ENCODE measurements around the gene HMGXB4.

Gene HMGXB4

DNA sequence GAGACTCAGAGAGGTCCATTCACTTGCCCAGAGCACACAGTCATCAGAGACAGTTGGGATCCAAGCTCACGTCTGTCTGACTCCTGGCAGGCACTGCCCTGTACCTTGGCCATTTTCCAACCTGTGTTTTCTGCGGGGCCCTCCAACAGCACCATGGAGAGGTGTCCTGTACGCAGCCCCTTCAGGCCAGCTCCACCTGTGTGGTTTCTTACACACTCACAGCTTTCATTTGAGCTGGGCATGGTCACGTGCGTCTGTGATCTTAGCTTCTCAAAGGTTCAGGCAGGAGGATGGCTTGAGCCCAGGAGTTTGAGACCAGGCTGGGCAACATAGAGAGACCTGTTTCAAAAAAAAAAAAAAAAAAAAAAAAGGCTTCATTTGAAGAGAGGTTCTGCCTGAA is 66.8 kb downstream of the HMGXB4 start:
- Histone ChIP-seq H3K4me1 (ENCODE audit: control insufficient read depth in 5 of 5, insufficient read depth in 5 of 5, low read length in 5 of 5) (no peaks in the 10 kb centered on the region), H3K9me3 (ENCODE audit: control insufficient read depth in 5 of 5, low read length in 5 of 5) (no peaks in the 10 kb centered on the region), H3K36me3 (ENCODE audit: control insufficient read depth in 5 of 5, insufficient read depth in 5 of 5, low read length in 5 of 5) (peaks cover 14 to 94% (median 88%) of the 10 kb centered on the region in 5 donors), H3K27me3 (ENCODE audit: control insufficient read depth in 5 of 5, insufficient read depth in 4 of 5, low read length in 5 of 5) (no peaks in the 10 kb centered on the region), H3K9ac (ENCODE audit: low read length in 5 of 5) (no peak overlapping the region), H3K4me3 (ENCODE audit: low read depth in 1 of 5, low read length in 5 of 5) (no peak overlapping the region), H3K27ac (ENCODE audit: low read depth, low read length) (no peak overlapping the region)

DNA sequence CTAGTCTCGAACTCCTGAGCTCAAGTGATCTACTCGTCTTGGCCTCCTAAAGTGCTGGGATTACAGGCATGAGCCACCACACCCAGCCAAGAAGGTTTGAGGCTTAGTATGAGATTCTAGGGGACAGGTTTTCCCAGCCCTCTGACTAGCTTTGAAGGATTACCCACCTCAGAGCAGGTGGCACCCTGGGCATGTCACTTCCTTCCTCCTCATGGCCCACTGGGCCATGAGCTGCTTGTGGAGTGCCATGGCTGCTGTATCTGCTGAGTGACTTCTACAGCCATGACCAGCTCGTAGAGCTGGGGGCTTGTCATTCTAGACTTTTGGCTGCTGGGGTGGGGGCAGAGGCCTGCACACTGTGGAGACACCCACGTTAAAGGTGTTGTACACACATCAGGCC is 67.5 kb downstream of the HMGXB4 start:
- Histone ChIP-seq H3K27me3 (ENCODE audit: control insufficient read depth in 5 of 5, insufficient read depth in 4 of 5, low read length in 5 of 5) (no peaks in the 10 kb centered on the region), H3K9me3 (ENCODE audit: control insufficient read depth in 5 of 5, low read length in 5 of 5) (no peaks in the 10 kb centered on the region), H3K36me3 (ENCODE audit: control insufficient read depth in 5 of 5, insufficient read depth in 5 of 5, low read length in 5 of 5) (peaks cover 14 to 87% (median 82%) of the 10 kb centered on the region in 5 donors), H3K27ac (ENCODE audit: low read depth, low read length) (no peak overlapping the region), H3K4me1 (ENCODE audit: control insufficient read depth in 5 of 5, insufficient read depth in 5 of 5, low read length in 5 of 5) (peaks cover 0 to 4% (median 3%) of the 10 kb centered on the region in 5 donors), H3K9ac (ENCODE audit: low read length in 5 of 5) (no peak overlapping the region), H3K4me3 (ENCODE audit: low read depth in 1 of 5, low read length in 5 of 5) (no peak overlapping the region)

DNA sequence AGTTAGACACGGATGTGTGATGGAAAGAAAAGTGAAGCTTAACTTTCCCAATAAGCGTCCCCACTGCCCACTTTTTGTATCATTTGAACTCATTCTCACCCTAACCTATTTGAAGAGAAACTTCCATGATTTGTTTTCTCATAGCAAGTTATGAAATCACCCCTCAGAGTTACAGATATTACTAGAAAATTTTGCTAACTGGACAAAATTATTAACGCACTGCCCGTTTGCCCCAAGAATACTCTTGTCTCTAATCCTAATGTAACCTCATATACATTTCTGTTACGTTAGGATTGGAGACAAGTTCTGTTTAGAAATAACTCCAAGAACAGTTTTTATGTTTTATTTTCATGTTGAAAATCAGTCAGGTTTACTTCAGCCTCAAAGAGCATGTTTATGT is 67.9 kb downstream of the HMGXB4 start:
- Histone ChIP-seq H3K27me3 (ENCODE audit: control insufficient read depth in 5 of 5, insufficient read depth in 4 of 5, low read length in 5 of 5) (no peaks in the 10 kb centered on the region), H3K4me3 (ENCODE audit: low read depth in 1 of 5, low read length in 5 of 5) (no peak overlapping the region), H3K9me3 (ENCODE audit: control insufficient read depth in 5 of 5, low read length in 5 of 5) (no peaks in the 10 kb centered on the region), H3K36me3 (ENCODE audit: control insufficient read depth in 5 of 5, insufficient read depth in 5 of 5, low read length in 5 of 5) (peaks cover 14 to 84% (median 77%) of the 10 kb centered on the region in 5 donors), H3K9ac (ENCODE audit: low read length in 5 of 5) (no peak overlapping the region), H3K27ac (ENCODE audit: low read depth, low read length) (no peak overlapping the region), H3K4me1 (ENCODE audit: control insufficient read depth in 5 of 5, insufficient read depth in 5 of 5, low read length in 5 of 5) (peaks cover 0 to 7% (median 7%) of the 10 kb centered on the region in 5 donors)

DNA sequence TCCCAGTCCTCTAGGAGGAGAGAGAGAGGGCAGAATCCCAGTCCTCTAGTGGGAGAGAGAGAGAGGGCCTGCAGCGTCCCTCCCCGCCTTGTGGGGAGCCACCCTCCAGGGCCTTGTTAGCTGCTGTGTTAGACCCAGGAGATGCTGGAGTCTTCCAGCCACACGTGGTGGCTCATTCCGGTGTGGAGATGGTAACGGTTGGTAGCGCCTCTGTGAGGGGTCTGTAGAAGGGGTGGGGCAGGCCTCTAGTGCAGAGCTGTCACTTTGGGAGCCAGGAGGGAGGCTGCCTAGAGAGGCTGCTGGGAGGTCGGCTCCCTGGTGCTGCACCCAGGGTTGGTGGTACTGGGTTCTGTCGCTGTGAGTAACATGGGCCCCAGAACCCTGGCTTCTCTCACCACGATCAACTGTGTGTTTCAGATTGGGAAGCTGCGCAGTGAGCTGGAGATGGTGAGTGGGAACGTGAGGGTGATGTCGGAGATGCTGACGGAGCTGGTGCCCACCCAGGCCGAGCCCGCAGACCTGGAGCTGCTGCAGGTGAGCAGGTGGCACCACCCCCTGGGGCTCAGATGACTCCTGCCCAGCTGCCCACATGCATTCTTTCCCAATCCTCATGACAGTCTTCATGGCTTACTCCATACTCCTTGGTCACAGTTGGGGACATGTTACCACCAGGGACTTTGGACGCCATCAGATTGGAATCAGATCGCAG is 69.7 kb downstream of the HMGXB4 start:
- Histone ChIP-seq H3K27ac (ENCODE audit: low read depth, low read length) (no peak overlapping the region), H3K36me3 (ENCODE audit: control insufficient read depth in 5 of 5, insufficient read depth in 5 of 5, low read length in 5 of 5) (peaks cover 14 to 86% (median 79%) of the 10 kb centered on the region in 5 donors), H3K9me3 (ENCODE audit: control insufficient read depth in 5 of 5, low read length in 5 of 5) (no peaks in the 10 kb centered on the region), H3K4me1 (ENCODE audit: control insufficient read depth in 5 of 5, insufficient read depth in 5 of 5, low read length in 5 of 5) (peaks cover 0 to 15% (median 12%) of the 10 kb centered on the region in 5 donors), H3K4me3 (ENCODE audit: low read depth in 1 of 5, low read length in 5 of 5) (no peak overlapping the region), H3K9ac (ENCODE audit: low read length in 5 of 5) (no peak overlapping the region), H3K27me3 (ENCODE audit: control insufficient read depth in 5 of 5, insufficient read depth in 4 of 5, low read length in 5 of 5) (no peaks in the 10 kb centered on the region)

DNA sequence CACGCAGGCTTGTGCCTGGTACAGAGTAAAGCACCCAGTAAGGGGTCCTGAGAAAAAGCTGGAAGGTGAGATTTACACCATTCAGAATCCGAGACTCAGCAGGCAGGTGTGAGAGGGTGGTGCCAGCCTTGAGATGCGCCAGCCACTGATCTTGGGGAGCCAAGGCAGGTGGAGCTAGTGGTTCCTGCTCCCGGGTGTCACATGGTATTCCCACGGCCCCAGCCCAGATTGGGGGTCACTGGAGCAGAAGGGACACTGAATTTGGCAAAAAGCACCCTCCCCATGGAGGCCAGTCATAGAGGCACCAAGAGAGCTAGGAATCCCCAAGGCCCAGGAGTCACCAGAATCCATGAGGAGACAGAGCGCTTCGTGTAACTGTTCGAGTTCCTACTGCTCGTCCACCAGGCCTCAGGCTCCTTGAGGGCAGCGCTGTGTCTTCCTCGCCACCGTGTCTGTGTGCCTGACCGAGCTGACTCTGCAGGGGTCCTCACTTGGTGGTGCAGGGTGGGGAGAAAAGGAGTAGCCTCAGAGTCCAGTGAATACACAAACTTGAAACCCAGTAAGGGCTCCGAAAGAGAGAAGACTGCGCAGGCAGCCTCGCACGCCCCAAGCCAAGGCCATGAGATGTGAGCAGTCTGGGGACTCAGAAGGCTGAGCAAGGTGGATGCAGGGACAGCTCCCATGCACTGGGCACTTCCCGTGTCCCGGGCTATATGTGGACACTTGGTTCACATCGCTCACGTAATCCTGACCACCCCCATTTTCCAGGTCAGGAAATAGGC is 70.6 kb downstream of the HMGXB4 start:
- Histone ChIP-seq H3K4me3 (ENCODE audit: low read depth in 1 of 5, low read length in 5 of 5) (no peak overlapping the region), H3K27ac (ENCODE audit: low read depth, low read length) (no peak overlapping the region)

DNA sequence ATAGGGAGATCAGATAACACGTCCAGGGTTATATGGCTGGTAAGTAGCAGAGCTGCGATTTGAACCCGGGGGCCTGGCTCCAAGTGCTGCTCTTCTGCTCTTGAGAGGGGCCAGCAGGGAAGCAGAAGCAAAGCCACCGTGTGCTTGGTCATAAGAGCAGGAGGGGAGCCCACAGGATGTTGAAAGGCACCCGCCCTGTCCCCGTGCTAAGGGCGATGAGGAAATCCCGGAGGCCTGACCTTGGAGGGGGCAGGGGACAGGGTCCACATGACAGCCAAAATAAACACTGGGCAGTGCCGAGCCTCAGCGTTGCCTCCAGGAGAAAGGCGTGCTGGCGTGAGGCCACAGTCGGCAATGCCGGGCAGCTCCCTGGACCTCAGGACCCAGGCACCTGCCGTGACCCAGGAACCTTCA is 71.2 kb downstream of the HMGXB4 start:
- Histone ChIP-seq H3K4me1 (ENCODE audit: control insufficient read depth in 5 of 5, insufficient read depth in 5 of 5, low read length in 5 of 5) (peaks cover 0 to 15% (median 12%) of the 10 kb centered on the region in 5 donors), H3K27me3 (ENCODE audit: control insufficient read depth in 5 of 5, insufficient read depth in 4 of 5, low read length in 5 of 5) (no peaks in the 10 kb centered on the region), H3K9me3 (ENCODE audit: control insufficient read depth in 5 of 5, low read length in 5 of 5) (no peaks in the 10 kb centered on the region), H3K27ac (ENCODE audit: low read depth, low read length) (no peak overlapping the region), H3K4me3 (ENCODE audit: low read depth in 1 of 5, low read length in 5 of 5) (no peak overlapping the region), H3K36me3 (ENCODE audit: control insufficient read depth in 5 of 5, insufficient read depth in 5 of 5, low read length in 5 of 5) (peaks cover 17 to 86% (median 79%) of the 10 kb centered on the region in 5 donors), H3K9ac (ENCODE audit: low read length in 5 of 5) (no peak overlapping the region)

More for the DNA sequence above, 70.6 kb downstream of the HMGXB4 start:
- Histone ChIP-seq H3K27me3 (ENCODE audit: control insufficient read depth in 5 of 5, insufficient read depth in 4 of 5, low read length in 5 of 5) (no peaks in the 10 kb centered on the region), H3K9ac (ENCODE audit: low read length in 5 of 5) (no peak overlapping the region), H3K4me1 (ENCODE audit: control insufficient read depth in 5 of 5, insufficient read depth in 5 of 5, low read length in 5 of 5) (peaks cover 0 to 15% (median 12%) of the 10 kb centered on the region in 5 donors), H3K9me3 (ENCODE audit: control insufficient read depth in 5 of 5, low read length in 5 of 5) (no peaks in the 10 kb centered on the region), H3K36me3 (ENCODE audit: control insufficient read depth in 5 of 5, insufficient read depth in 5 of 5, low read length in 5 of 5) (peaks cover 17 to 86% (median 79%) of the 10 kb centered on the region in 5 donors)

DNA sequence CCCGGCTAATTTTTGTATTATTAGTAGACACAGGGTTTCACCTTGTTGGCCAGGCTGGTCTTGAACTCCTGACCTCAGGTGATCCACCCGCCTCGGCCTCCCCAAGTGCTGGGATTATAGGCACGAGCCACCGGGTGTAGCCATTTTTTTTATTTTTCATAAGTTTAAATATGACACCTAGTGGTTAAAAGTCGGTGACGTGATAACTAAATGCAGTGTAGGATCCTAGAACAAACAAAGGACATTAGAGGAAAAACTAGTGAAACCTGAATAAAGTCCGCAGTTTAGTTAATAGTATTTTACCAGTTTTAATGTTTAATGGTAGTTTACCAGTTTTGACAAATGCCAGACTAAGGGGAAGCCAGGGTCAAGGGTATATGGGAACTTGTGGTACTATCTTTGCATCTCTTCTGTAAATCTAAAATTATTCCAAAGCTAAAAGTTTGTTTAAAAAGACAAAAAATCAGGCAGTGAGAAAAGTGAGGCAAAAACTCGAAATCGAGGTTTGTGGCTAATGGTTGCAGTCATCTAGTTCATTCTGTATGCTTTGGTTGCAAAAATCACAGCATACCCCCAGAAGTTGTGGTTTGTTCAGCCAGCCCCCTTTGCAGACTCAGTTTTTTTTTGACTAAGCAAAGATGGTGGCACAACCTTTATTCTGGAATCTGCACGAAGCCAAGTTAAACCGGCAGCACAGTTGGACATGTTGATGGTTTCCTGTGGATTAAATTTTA is 72.0 kb downstream of the HMGXB4 start:
- peaks cover 17 to 86% (median 79%) of the 10 kb centered on the region in 5 donors for H3K36me3 ChIP-seq (ENCODE audit: control insufficient read depth in 5 of 5, insufficient read depth in 5 of 5, low read length in 5 of 5)
- H3K4me3 ChIP-seq (ENCODE audit: low read depth in 1 of 5, low read length in 5 of 5), result no peak overlapping the region
- no peaks in the 10 kb centered on the region for H3K27me3 ChIP-seq (ENCODE audit: control insufficient read depth in 5 of 5, insufficient read depth in 4 of 5, low read length in 5 of 5)
- H3K9me3 ChIP-seq (ENCODE audit: control insufficient read depth in 5 of 5, low read length in 5 of 5), result no peaks in the 10 kb centered on the region
- no peak overlapping the region for H3K9ac ChIP-seq (ENCODE audit: low read length in 5 of 5)
- H3K27ac ChIP-seq (ENCODE audit: low read depth, low read length), result no peak overlapping the region
- H3K4me1 ChIP-seq (ENCODE audit: control insufficient read depth in 5 of 5, insufficient read depth in 5 of 5, low read length in 5 of 5), result peaks cover 0 to 17% (median 12%) of the 10 kb centered on the region in 5 donors

DNA sequence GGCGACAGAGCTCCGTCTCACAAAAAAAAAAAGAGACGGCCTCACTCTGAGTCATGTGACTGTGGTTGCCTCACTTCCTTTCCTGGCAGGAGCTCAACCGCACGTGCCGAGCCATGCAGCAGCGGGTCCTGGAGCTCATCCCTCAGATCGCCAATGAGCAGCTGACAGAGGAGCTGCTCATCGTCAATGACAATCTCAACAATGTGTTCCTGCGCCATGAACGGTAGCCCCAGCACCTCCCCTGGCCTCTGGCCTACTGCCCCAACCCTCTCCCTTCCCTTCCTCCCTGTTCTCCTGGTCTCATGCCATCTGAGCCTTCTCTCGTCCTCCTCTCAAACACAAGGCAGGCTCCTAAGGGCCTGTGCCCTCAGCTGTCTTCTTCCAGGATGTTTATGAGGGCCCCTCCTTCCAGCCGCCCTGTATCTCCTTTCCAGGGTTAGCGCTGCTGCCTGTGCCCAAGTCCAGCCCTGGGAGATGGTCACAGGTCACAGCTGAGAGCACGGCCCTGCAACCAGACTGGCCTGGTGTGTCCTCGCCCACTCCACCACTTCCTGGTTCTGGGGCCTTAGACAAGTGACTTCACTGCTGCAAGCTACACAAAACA is 73.1 kb downstream of the HMGXB4 start:
- Histone ChIP-seq H3K27ac (ENCODE audit: low read depth, low read length) (peak overlapping the region; percentile 70), H3K9ac (ENCODE audit: low read length in 5 of 5) (peak overlapping the region in 1 of 5 donors; percentile 12), H3K4me3 (ENCODE audit: low read depth in 1 of 5, low read length in 5 of 5) (peak overlapping the region in 1 of 5 donors; percentile 4), H3K36me3 (ENCODE audit: control insufficient read depth in 5 of 5, insufficient read depth in 5 of 5, low read length in 5 of 5) (peaks cover 13 to 86% (median 80%) of the 10 kb centered on the region in 5 donors), H3K27me3 (ENCODE audit: control insufficient read depth in 5 of 5, insufficient read depth in 4 of 5, low read length in 5 of 5) (no peaks in the 10 kb centered on the region), H3K4me1 (ENCODE audit: control insufficient read depth in 5 of 5, insufficient read depth in 5 of 5, low read length in 5 of 5) (peaks cover 0 to 23% (median 12%) of the 10 kb centered on the region in 5 donors), H3K9me3 (ENCODE audit: control insufficient read depth in 5 of 5, low read length in 5 of 5) (no peaks in the 10 kb centered on the region)

DNA sequence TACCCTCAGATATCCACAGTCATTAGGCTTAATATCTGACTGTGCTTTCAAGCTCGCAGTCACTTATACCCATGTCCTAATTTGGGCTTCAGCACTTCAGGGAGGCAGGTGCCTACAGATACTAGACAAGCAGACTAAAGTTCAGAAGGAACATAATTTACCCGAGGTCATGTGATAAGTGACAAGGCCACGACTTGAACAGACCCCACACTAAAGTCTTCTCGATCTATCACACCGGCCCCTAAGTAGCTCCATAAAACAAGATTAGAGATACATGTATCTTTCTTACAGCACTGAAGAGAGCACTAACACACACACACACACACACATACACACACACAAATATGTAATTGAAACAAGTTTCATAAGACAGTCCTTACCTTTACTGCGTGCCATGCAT is 75.0 kb downstream of the HMGXB4 start:
- H3K27me3 ChIP-seq (ENCODE audit: control insufficient read depth in 5 of 5, insufficient read depth in 4 of 5, low read length in 5 of 5), result no peaks in the 10 kb centered on the region
- no peak overlapping the region for H3K9ac ChIP-seq (ENCODE audit: low read length in 5 of 5)
- H3K9me3 ChIP-seq (ENCODE audit: control insufficient read depth in 5 of 5, low read length in 5 of 5), result no peaks in the 10 kb centered on the region
- H3K36me3 ChIP-seq (ENCODE audit: control insufficient read depth in 5 of 5, insufficient read depth in 5 of 5, low read length in 5 of 5), result peaks cover 3 to 86% (median 79%) of the 10 kb centered on the region in 5 donors
- no peak overlapping the region for H3K27ac ChIP-seq (ENCODE audit: low read depth, low read length)
- peaks cover 0 to 31% (median 19%) of the 10 kb centered on the region in 5 donors for H3K4me1 ChIP-seq (ENCODE audit: control insufficient read depth in 5 of 5, insufficient read depth in 5 of 5, low read length in 5 of 5)
- H3K4me3 ChIP-seq (ENCODE audit: low read depth in 1 of 5, low read length in 5 of 5), result no peak overlapping the region

Measured in subcutaneous abdominal adipose tissue (tissue), 5 donors.